Measurements from ENCODE around the gene MMS22L. TPM values are rescaled to one million over a fixed set of nuclear protein-coding genes. Genes with fewer than 3 reads are reported as not detected.

Gene MMS22L
- total RNA-seq, 1 experiment from 2014 or later = 52.8 TPM

- no peak overlapping the region for H3K14ac ChIP-seq (ENCODE audit: insufficient read depth, low read length)
- no peak overlapping the region for H3K4me2 ChIP-seq (ENCODE audit: insufficient read depth, insufficient read length, low read length)
- no peaks in the 10 kb centered on the region for H3K4me1 ChIP-seq (ENCODE audit: insufficient read depth, low read length)
- H3K4me3 Mint-ChIP-seq = no peak overlapping the region
- no peaks in the 10 kb centered on the region for H3K79me1 ChIP-seq (ENCODE audit: insufficient read depth, low read depth, low read length, poor library complexity, severe bottlenecking)
- no peak overlapping the region for H3K56ac ChIP-seq (ENCODE audit: insufficient read length, low read depth, low read length)
- H3K18ac ChIP-seq (ENCODE audit: insufficient read length, low read depth, low read length) = no peak overlapping the region
- H3K23me2 ChIP-seq (ENCODE audit: insufficient read length, low read depth, low read length, poor library complexity, severe bottlenecking) = no peaks in the 10 kb centered on the region
- H3K27me3 ChIP-seq (ENCODE audit: insufficient read depth, low read length) = no peaks in the 10 kb centered on the region
- H4K8ac ChIP-seq (replicated peaks; ENCODE audit: insufficient read length, low read depth, low read length) = no peak overlapping the region
- H4K20me1 ChIP-seq (ENCODE audit: control insufficient read depth, insufficient read depth, insufficient read length) = no peaks in the 10 kb centered on the region
- TF ChIP-seq, protein P1, sequence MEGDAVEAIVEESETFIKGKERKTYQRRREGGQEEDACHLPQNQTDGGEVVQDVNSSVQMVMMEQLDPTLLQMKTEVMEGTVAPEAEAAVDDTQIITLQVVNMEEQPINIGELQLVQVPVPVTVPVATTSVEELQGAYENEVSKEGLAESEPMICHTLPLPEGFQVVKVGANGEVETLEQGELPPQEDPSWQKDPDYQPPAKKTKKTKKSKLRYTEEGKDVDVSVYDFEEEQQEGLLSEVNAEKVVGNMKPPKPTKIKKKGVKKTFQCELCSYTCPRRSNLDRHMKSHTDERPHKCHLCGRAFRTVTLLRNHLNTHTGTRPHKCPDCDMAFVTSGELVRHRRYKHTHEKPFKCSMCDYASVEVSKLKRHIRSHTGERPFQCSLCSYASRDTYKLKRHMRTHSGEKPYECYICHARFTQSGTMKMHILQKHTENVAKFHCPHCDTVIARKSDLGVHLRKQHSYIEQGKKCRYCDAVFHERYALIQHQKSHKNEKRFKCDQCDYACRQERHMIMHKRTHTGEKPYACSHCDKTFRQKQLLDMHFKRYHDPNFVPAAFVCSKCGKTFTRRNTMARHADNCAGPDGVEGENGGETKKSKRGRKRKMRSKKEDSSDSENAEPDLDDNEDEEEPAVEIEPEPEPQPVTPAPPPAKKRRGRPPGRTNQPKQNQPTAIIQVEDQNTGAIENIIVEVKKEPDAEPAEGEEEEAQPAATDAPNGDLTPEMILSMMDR (conservative IDR thresholded peaks at IDR 0.05) = no peak
- no peak overlapping the region for H4K5ac ChIP-seq (ENCODE audit: insufficient read length, low read depth, low read length)
- no peaks in the 10 kb centered on the region for H3K9me3 Mint-ChIP-seq
- H3K36me3 Mint-ChIP-seq (ENCODE audit: insufficient read depth in 1 of 3, low read depth in 3 of 3) = peaks cover 0 to 12% (median 10%) of the 10 kb centered on the region in 3 experiments; a peak in 5 of 7 replicates
- H3K27ac Mint-ChIP-seq = no peak overlapping the region
- H2BK120ac ChIP-seq (ENCODE audit: low read depth, low read length, poor library complexity, severe bottlenecking) = no peak overlapping the region
- no peak overlapping the region for H2BK5ac ChIP-seq (ENCODE audit: insufficient read length, low read length)
- H2BK15ac ChIP-seq (ENCODE audit: low read depth, low read length) = no peak overlapping the region
- no peak overlapping the region for H2BK20ac ChIP-seq (ENCODE audit: low read depth, low read length, poor library complexity, severe bottlenecking)
- H3K4ac ChIP-seq (ENCODE audit: low read depth, low read length) = no peak overlapping the region
- no peak overlapping the region for H3K27ac ChIP-seq (ENCODE audit: insufficient read length, low read depth, low read length)
- WGBS (ENCODE audit: extremely low coverage, insufficient read length, low lambda C conversion rate) = no CpG with 5 or more reads among the region's 1 CpG
- H2AK5ac ChIP-seq (ENCODE audit: insufficient read length, low read length) = no peak overlapping the region
- no peaks in the 10 kb centered on the region for H3K4me1 Mint-ChIP-seq
- no peak overlapping the region for H4K91ac ChIP-seq (ENCODE audit: insufficient read length, low read depth, low read length)
- H3K9ac ChIP-seq (ENCODE audit: extremely low read depth, insufficient read length, low read length) = no peak overlapping the region
- H2BK12ac ChIP-seq (ENCODE audit: insufficient read length, low read depth, low read length) = no peak overlapping the region
- no peak for DNase-seq
- no peaks in the 10 kb centered on the region for H3K27me3 Mint-ChIP-seq (ENCODE audit: low read depth)
- H3K23ac ChIP-seq (ENCODE audit: insufficient read length, low read depth, low read length) = no peak overlapping the region
- no peak overlapping the region for H3T11ph ChIP-seq (ENCODE audit: low read length)
- H2AFZ ChIP-seq (ENCODE audit: low read length) = no peak overlapping the region
- H3K79me2 ChIP-seq (ENCODE audit: insufficient read depth, low read length) = no peaks in the 10 kb centered on the region
- H3K9me3 ChIP-seq (ENCODE audit: control insufficient read depth, low read depth, low read length) = no peaks in the 10 kb centered on the region
Measured at GRCh38 chr6:97145691-97146090, 137.3 kb downstream of the MMS22L start.

Data from H9 (cell line).